ENCODE measurements around the gene FN3KRP.

- TF ChIP-seq CTCF (IDR thresholded peaks at IDR 0.05 in 2 of 3, conservative IDR thresholded peaks at IDR 0.05 in 1 of 3; ENCODE audit: control insufficient read depth in 2 of 3, extremely low read depth in 1 of 3, insufficient read depth in 1 of 3, low read depth in 3 of 3, low read length in 3 of 3) (no peak), CHD4 (IDR thresholded peaks at IDR 0.05) (no peak), RCOR1 (conservative IDR thresholded peaks at IDR 0.05; ENCODE audit: low read depth, low read length) (no peak), CUX1 (IDR thresholded peaks at IDR 0.05; ENCODE audit: insufficient replicate concordance, low read depth, low read length) (no peak), SP1 (IDR thresholded peaks at IDR 0.05; ENCODE audit: low read depth, low read length) (no peak), SRF (IDR thresholded peaks at IDR 0.05; ENCODE audit: low read depth in 2 of 2, low read length in 2 of 2) (no peak), GABPA (IDR thresholded peaks at IDR 0.05; ENCODE audit: low read depth) (no peak), POLR2A (IDR thresholded peaks at IDR 0.05; ENCODE audit: low read depth, low read length) (no peak), ZBTB40 (IDR thresholded peaks at IDR 0.05; ENCODE audit: borderline replicate concordance) (no peak)
Measured at GRCh38 chr17:82751171-82751570, 34.7 kb downstream of the FN3KRP start.

Data from GM12878 (cell line).